ENCODE results near the gene PFDN4.
A peak's percentile ranks its signal among the peaks of the same experiment; 100 is the strongest.

The PFDN4 gene

DNA sequence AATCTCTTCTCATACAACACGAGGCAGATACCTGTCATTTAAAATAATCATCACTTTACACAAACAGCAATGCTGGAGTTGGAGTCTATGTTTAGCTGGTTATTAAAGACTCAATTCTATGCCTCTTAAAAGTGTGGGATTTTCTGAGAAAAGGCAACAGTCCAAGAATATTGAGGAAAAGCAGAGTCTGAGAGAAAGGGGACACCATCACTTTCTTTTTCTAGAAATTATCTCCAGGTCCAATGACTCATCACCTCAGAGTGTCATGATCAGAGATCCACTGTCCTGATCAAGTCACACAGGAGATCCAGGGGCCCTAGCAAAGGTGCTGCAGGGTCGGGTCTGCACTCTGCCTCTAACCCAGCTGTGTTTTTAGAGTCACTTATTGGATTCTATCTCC is 42.1 kb upstream of the PFDN4 start:
- H3K4me3 ChIP-seq (ENCODE audit: low read length): no peak overlapping the region
- no peaks in the 10 kb centered on the region for H3K9me3 ChIP-seq (ENCODE audit: control insufficient read depth, insufficient read depth, low read length)
- no peak for DNase-seq (ENCODE audit: low read depth, low spot score)
- H3K36me3 ChIP-seq (ENCODE audit: control insufficient read depth, insufficient read depth, low read length): no peaks in the 10 kb centered on the region
- H3K27me3 ChIP-seq (ENCODE audit: control insufficient read depth, insufficient read depth, low read length): peaks cover under 1% of the 10 kb centered on the region; the same call in 1 of the 2 replicates
- peaks cover 1% of the 10 kb centered on the region; the same call in 1 of the 2 replicates for H3K4me1 ChIP-seq (ENCODE audit: control insufficient read depth, insufficient read depth, low read length)
- H3K27ac ChIP-seq (ENCODE audit: low read length): no peak overlapping the region
- WGBS (ENCODE audit: insufficient coverage, insufficient read length): no CpG with 5 or more reads among the region's 2 CpGs

DNA sequence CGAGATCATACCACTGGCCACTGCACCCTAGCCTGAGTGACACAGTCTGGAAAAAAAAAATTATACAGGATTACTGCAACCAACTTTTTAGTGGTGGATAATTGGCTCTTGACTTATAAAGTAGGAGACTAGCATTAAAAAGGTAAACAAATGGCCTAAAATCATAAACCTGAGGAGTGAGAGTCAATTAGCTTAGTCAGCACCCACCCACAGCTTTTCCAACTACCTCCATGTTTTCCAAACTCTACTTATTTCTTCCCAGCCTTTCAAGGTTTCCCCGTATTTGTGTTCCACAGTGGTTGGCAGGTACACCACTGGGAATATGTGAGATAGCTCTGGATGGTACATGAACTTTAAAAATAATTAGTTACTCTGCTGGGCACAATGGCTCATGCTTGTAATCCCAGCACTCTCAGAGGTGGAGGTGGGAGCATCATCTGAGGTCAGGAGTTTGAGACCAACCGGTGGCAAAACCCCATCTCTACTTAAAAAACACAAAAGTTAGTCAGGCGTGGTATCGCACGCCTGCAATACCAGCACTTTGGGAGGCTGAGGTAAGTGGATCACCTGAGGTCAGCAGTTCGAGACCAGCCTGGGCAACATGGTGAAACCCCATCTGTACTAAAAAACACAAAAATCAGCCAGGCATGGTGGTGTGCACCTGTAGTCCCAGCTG is 40.8 kb upstream of the PFDN4 start:
- WGBS (ENCODE audit: insufficient coverage, insufficient read length): no CpG with 5 or more reads among the region's 7 CpGs
- H3K27ac ChIP-seq (ENCODE audit: low read length): no peak overlapping the region
- H3K36me3 ChIP-seq (ENCODE audit: control insufficient read depth, insufficient read depth, low read length): no peaks in the 10 kb centered on the region
- DNase-seq (ENCODE audit: low read depth, low spot score): no peak
- H3K4me3 ChIP-seq (ENCODE audit: low read length): no peak overlapping the region
- H3K27me3 ChIP-seq (ENCODE audit: control insufficient read depth, insufficient read depth, low read length): peaks cover 11% of the 10 kb centered on the region
- H3K9me3 ChIP-seq (ENCODE audit: control insufficient read depth, insufficient read depth, low read length): no peaks in the 10 kb centered on the region
- peaks cover 1% of the 10 kb centered on the region; the same call in 1 of the 2 replicates for H3K4me1 ChIP-seq (ENCODE audit: control insufficient read depth, insufficient read depth, low read length)

DNA sequence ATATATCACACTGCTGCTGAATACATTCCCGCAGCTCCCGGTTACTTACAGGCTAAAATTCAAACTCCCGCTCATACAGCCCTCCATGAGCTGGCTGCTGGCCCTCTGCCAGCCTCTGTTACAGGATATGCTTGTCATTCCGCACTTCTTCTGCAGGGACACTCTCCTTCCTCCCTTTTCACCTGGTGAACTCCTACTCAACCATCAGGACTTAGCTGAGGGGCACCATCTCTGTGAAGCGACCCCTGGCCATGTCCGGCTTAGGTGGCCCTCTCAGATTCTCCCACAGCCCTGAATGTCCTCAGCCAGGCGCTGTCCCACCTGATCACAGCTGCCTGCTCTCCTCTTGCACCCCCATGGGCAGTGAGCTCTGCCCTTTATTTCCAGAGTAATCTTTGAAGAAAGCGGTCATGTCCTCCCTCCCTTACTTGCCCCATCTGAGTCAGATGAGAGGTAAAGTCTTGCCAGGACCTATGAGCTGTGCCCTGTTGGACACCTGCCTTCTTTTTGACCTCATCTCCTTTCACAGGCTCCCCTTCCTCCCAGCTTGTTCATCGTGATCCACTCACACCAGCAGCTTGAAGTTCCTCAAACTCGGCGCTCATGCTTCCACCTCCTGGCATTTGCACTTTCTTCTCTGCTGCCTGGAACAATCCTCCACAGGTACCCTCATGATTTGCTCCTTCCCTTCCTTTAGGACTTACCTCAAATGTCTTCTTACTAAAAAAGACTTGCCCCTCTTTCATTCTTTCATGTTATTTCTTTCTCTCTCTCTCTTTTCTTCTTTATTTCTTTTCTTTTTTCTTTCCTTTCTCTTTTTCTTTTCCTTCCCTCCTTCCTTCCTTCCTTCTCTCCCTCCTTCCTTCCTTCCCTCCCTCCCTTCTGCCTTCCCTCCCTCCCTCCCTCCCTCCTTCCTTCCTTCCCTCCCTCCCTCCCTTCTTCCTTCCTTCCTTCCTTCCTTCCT is 39.7 kb upstream of the PFDN4 start:
- DNase-seq (ENCODE audit: low read depth, low spot score): no peak
- Histone ChIP-seq H3K36me3 (ENCODE audit: control insufficient read depth, insufficient read depth, low read length) (no peaks in the 10 kb centered on the region), H3K4me3 (ENCODE audit: low read length) (no peak overlapping the region), H3K27ac (ENCODE audit: low read length) (no peak overlapping the region), H3K27me3 (ENCODE audit: control insufficient read depth, insufficient read depth, low read length) (peaks cover 22% of the 10 kb centered on the region), H3K9me3 (ENCODE audit: control insufficient read depth, insufficient read depth, low read length) (no peaks in the 10 kb centered on the region), H3K4me1 (ENCODE audit: control insufficient read depth, insufficient read depth, low read length) (peaks cover 3% of the 10 kb centered on the region; the same call in 1 of the 2 replicates)
- WGBS (ENCODE audit: insufficient coverage, insufficient read length): no CpG with 5 or more reads among the region's 11 CpGs

GRCh38 chr20:54168961-54169862 is 38.7 kb upstream of the PFDN4 start:
- H3K9me3 ChIP-seq (ENCODE audit: control insufficient read depth, insufficient read depth, low read length): no peaks in the 10 kb centered on the region
- H3K4me3 ChIP-seq (ENCODE audit: low read length): no peak overlapping the region
- no peak overlapping the region for H3K27ac ChIP-seq (ENCODE audit: low read length)
- no CpG with 5 or more reads among the region's 14 CpGs for WGBS (ENCODE audit: insufficient coverage, insufficient read length)
- peaks cover 31% of the 10 kb centered on the region for H3K27me3 ChIP-seq (ENCODE audit: control insufficient read depth, insufficient read depth, low read length)
- no peak for DNase-seq (ENCODE audit: low read depth, low spot score)
- H3K36me3 ChIP-seq (ENCODE audit: control insufficient read depth, insufficient read depth, low read length): no peaks in the 10 kb centered on the region
- H3K4me1 ChIP-seq (ENCODE audit: control insufficient read depth, insufficient read depth, low read length): peaks cover 9% of the 10 kb centered on the region; the same call in 1 of the 2 replicates

- Histone ChIP-seq H3K4me1 (ENCODE audit: control insufficient read depth, insufficient read depth, low read length) (peaks cover 9% of the 10 kb centered on the region; the same call in 1 of the 2 replicates), H3K9me3 (ENCODE audit: control insufficient read depth, insufficient read depth, low read length) (no peaks in the 10 kb centered on the region), H3K27me3 (ENCODE audit: control insufficient read depth, insufficient read depth, low read length) (peaks cover 39% of the 10 kb centered on the region), H3K4me3 (ENCODE audit: low read length) (no peak overlapping the region), H3K27ac (ENCODE audit: low read length) (no peak overlapping the region), H3K36me3 (ENCODE audit: control insufficient read depth, insufficient read depth, low read length) (no peaks in the 10 kb centered on the region)
- DNase-seq (ENCODE audit: low read depth, low spot score): no peak
- WGBS (ENCODE audit: insufficient coverage, insufficient read length): no CpG with 5 or more reads among the region's 4 CpGs
Observed at GRCh38 chr20:54170026-54170471, 37.8 kb upstream of the PFDN4 start.

DNA sequence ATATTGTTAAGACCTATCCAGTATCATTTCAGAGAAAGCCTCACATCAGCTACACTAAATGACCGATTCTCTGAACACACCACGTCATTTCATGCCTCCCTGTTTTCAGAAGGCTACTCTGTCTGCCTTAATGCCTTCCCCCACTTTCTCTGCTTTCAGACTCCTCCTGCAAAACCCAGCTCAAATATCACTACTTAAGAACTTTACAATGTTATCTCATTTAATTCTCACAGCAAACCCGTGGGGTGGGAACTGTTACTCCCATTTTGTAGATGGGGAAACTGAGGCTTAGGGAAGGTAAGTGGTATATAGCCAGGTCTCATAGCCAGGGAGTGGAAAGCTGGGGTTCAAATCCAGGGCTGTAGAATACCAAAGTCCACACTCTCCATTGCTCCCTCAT is 36.9 kb upstream of the PFDN4 start:
- DNase-seq (ENCODE audit: low read depth, low spot score): no peak
- Histone ChIP-seq H3K27ac (ENCODE audit: low read length) (no peak overlapping the region), H3K4me1 (ENCODE audit: control insufficient read depth, insufficient read depth, low read length) (peaks cover 9% of the 10 kb centered on the region; the same call in 1 of the 2 replicates), H3K9me3 (ENCODE audit: control insufficient read depth, insufficient read depth, low read length) (no peaks in the 10 kb centered on the region), H3K36me3 (ENCODE audit: control insufficient read depth, insufficient read depth, low read length) (no peaks in the 10 kb centered on the region), H3K4me3 (ENCODE audit: low read length) (no peak overlapping the region), H3K27me3 (ENCODE audit: control insufficient read depth, insufficient read depth, low read length) (peaks cover 41% of the 10 kb centered on the region)
- no CpG with 5 or more reads among the region's 3 CpGs for WGBS (ENCODE audit: insufficient coverage, insufficient read length)

DNA sequence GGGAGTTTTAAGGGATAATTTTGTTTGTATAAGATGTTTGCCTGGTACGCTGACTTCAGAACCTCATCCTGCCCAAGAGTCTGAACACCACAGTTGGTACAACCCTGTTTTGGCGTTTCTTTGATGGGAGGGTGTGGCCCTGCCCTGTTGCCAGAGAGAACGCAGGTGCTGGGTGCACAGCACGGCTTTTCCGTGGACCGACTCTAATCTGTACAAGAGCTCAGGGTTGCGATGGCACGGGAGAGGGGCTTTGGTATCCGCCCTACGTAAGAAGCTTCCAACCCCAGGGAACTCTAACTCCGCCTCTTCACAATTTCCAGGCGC is 35.4 kb upstream of the PFDN4 start:
- Histone ChIP-seq H3K9me3 (ENCODE audit: control insufficient read depth, insufficient read depth, low read length) (no peaks in the 10 kb centered on the region), H3K27ac (ENCODE audit: low read length) (no peak overlapping the region), H3K4me1 (ENCODE audit: control insufficient read depth, insufficient read depth, low read length) (peaks cover 9% of the 10 kb centered on the region; the same call in 1 of the 2 replicates), H3K27me3 (ENCODE audit: control insufficient read depth, insufficient read depth, low read length) (peaks cover 41% of the 10 kb centered on the region), H3K36me3 (ENCODE audit: control insufficient read depth, insufficient read depth, low read length) (no peaks in the 10 kb centered on the region), H3K4me3 (ENCODE audit: low read length) (peak overlapping the region; percentile 29; the same call in 1 of the 2 replicates)
- WGBS (ENCODE audit: insufficient coverage, insufficient read length): no CpG with 5 or more reads among the region's 12 CpGs
- no peak for DNase-seq (ENCODE audit: low read depth, low spot score)

DNA sequence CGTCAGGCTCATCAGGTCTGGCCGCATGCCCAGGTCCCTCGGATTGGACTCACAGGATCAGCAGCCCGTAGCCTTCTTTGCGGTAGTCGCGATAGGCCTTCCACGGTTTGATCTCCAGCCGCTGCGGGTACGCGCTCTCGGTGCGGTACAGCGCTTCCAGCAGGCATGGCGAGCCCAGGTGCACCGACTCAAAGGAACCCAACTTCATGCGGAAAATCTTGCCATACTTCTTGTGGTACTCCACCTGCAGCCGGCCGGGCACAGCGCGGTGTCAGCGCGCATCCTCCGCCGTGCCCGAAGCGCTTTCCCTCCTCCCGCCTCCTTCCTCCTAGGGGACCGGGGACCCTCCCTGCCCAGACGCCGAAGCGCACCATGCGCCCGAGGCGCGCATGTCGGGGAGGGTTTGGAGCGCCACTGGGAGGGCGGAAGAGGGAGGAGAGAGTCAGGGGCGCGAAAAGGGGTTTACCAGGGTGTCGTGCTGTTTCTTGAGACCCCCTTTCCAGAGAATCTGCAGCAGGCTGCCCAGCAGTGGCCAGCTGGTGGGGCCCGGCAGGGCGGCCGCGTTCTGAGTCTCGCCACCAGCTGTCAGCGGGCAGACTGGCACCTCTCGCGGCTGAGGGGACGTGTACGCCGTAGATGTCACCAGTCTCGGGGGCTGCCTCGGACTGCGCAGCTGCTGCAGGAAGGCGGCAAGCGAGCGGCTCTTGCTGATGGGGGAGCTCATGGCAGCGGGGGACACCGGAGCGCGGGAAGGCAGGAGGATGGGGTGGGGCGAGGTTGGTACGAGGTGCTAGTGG is 34.8 kb upstream of the PFDN4 start:
- peaks cover 41% of the 10 kb centered on the region for H3K27me3 ChIP-seq (ENCODE audit: control insufficient read depth, insufficient read depth, low read length)
- H3K36me3 ChIP-seq (ENCODE audit: control insufficient read depth, insufficient read depth, low read length): no peaks in the 10 kb centered on the region
- H3K9me3 ChIP-seq (ENCODE audit: control insufficient read depth, insufficient read depth, low read length): no peaks in the 10 kb centered on the region
- H3K27ac ChIP-seq (ENCODE audit: low read length): no peak overlapping the region
- DNase-seq (ENCODE audit: low read depth, low spot score): no peak
- peaks cover 8% of the 10 kb centered on the region; the same call in 1 of the 2 replicates for H3K4me1 ChIP-seq (ENCODE audit: control insufficient read depth, insufficient read depth, low read length)
- peak overlapping the region; percentile 29; the same call in 1 of the 2 replicates for H3K4me3 ChIP-seq (ENCODE audit: low read length)
- WGBS (ENCODE audit: insufficient coverage, insufficient read length): no CpG with 5 or more reads among the region's 66 CpGs

DNA sequence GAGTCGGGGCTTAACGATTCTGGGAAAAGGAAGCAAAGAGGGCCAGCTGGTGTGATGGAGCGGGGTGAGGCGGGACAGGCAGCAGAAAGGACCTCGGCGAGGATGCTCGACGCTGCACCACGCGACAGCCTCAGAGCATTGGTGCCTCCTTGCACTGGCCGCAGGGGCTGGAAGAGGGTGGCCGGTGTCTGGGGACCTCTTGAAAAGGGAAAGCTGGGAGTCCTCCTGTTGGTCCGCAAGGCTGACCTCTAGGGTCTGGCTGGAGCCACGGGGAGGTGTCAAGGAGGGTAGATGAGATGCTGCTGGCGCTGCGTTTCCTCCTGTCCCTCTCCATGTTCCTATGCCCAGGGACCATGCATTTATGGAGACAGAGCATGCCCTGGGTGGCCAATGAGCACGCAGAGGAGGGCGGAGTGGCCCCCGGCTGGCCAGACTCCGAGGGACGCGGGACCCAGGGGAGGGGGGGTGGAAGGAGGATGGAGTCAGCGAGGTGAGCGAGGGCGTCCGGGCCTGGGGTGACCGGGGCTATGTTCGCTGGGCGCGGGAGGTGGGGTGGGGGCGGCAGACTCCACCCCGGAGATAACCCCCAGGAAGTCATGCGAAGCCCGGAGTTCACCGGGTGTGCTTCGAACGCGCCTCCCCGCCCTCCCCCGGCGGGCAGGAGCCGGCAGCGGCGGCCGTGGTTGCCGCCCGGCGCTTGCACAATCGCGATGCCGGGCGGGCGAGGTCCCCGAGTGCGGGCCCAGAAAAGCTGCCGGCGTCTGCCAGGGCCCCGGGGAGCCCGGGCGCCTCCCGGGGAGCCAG is 34.0 kb upstream of the PFDN4 start, which contains the start of gene CYP24A1:
TSS of gene CYP24A1 (minus strand) at position 334 of the 804 bp plus-strand sequence. CDS start 407 bp downstream, outside the sequence.
- WGBS (ENCODE audit: insufficient coverage, insufficient read length): no CpG with 5 or more reads among the region's 61 CpGs
- Histone ChIP-seq H3K36me3 (ENCODE audit: control insufficient read depth, insufficient read depth, low read length) (no peaks in the 10 kb centered on the region), H3K27me3 (ENCODE audit: control insufficient read depth, insufficient read depth, low read length) (peaks cover 41% of the 10 kb centered on the region), H3K27ac (ENCODE audit: low read length) (no peak within 1 kb of the TSS), H3K4me3 (ENCODE audit: low read length) (peak within 1 kb of the TSS; percentile 29; the same call in 1 of the 2 replicates), H3K9me3 (ENCODE audit: control insufficient read depth, insufficient read depth, low read length) (no peaks in the 10 kb centered on the region), H3K4me1 (ENCODE audit: control insufficient read depth, insufficient read depth, low read length) (peaks cover 8% of the 10 kb centered on the region; the same call in 1 of the 2 replicates)
- no peak for DNase-seq (ENCODE audit: low read depth, low spot score)
